ENCODE results near the gene PAQR7.

PAQR7 gene

DNA sequence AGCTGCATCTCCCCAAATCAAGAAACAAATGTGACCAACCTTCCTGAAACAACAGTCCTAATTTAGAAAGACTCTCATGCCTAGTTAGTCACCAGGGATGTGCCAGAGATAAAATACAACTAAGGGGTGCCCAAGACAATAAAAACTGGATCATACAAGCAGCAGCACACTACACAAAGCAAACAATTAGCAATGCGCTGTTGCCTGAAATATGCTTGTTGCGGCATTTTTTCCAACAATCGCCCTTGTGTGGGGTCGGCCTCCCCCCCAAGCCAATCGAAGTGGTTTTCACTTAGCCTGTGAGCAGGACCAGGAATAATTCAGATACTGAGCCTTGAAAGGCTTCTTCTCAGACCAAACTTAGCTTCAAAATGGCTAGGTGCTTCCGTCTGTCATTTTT is 32.1 kb upstream of the PAQR7 start:
- H3K27ac ChIP-seq, result peak overlapping the region; percentile 90; the same call in 1 of the 2 replicates
- TF ChIP-seq ZFX (IDR thresholded peaks at IDR 0.05; ENCODE audit: borderline replicate concordance) (no peak), CTCF (IDR thresholded peaks at IDR 0.05) (no peak)

DNA sequence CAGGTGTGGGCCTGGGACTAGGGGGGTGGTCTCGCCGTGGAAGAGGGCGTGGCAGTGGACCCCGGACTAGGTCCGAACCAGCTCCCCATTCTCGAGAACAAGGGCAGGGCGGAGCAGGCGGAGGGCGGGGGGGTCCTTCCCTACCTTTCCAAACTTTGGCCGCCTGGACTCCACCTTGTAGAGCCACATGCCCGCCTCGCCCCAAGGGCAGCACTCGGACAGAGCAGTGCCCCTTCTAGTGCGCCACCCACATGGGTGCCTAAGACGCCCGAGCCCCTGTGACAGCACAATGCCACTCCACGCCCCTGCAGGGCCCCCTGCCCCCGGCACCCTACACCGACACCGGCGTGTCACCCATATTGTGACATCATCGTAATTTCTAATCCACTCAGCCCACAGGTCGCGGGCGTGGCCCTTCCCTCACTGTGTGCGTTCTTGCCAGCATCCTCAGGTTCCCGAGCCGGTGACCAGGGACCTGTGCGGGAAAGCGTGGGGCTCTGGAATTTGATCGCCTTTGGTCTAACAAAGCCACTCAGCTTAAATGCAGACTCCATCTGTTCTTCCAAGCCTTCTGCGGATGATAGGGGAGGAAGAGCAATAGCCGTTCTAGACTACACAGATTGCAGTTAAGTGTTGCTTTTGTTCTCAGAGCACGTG is 31.3 kb upstream of the PAQR7 start:
- TF ChIP-seq CTCF (IDR thresholded peaks at IDR 0.05) (no peak), ZFX (IDR thresholded peaks at IDR 0.05; ENCODE audit: borderline replicate concordance) (no peak)
- H3K27ac ChIP-seq, result peak overlapping the region; percentile 90

GRCh38 chr1:25905680-25906643 is 30.5 kb upstream of the PAQR7 start, which contains the start of gene STMN1:
Gene STMN1, minus strand, starts transcription at chr1:25906419. Its CDS starts 1,743 bp downstream, at chr1:25904676.
- H3K27ac ChIP-seq, result peak within 1 kb of the TSS; percentile 90
- TF ChIP-seq CTCF (IDR thresholded peaks at IDR 0.05), result no peak; the same call in 1 of the 2 replicates
- TF ChIP-seq ZFX (IDR thresholded peaks at IDR 0.05; ENCODE audit: borderline replicate concordance), result no peak

DNA sequence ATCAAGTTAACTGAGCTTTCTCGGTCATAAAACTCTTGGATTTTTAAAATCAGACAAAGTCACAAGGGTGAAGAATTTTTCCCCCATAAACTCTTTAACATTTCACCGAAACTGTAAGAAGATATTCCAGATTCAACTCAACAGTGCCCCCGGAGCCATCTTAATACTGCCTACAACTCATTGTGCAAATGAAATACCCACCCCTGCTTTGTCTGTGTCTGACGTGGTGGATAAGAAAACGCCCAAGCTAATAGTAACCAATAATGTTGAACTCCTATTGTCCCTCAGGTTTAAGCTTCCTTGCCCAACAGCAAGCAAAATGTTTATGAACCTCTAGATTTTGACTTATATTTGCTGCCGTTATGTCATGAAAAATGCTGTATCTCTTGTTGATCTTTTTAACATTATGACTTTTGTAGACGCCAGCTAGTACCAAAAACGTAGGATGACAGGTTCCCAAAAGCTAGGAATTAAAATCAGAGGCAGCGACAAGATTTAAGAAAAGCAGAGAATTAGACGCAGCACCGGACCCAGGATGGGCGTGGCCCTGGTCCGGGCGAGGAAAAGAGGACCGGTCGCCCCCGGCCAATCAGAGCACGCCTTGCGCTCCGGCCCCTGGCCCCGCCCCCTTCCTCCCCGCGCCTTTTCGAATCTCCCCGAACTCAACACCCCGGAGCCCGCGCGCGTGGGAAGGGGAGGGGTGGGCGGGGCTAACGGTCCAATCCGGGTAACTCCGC is 29.6 kb upstream of the PAQR7 start:
- H3K27ac ChIP-seq, result peak overlapping the region; percentile 90
- TF ChIP-seq ZFX (IDR thresholded peaks at IDR 0.05; ENCODE audit: borderline replicate concordance), result no peak
- TF ChIP-seq CTCF (IDR thresholded peaks at IDR 0.05), result no peak

- no peak overlapping the region for H3K27ac ChIP-seq
- TF ChIP-seq ZFX (IDR thresholded peaks at IDR 0.05; ENCODE audit: borderline replicate concordance), result no peak
- no peak for TF ChIP-seq CTCF (IDR thresholded peaks at IDR 0.05)
These were observed 28.5 kb upstream of the PAQR7 start for GRCh38 chr1:25903986-25904385.

DNA sequence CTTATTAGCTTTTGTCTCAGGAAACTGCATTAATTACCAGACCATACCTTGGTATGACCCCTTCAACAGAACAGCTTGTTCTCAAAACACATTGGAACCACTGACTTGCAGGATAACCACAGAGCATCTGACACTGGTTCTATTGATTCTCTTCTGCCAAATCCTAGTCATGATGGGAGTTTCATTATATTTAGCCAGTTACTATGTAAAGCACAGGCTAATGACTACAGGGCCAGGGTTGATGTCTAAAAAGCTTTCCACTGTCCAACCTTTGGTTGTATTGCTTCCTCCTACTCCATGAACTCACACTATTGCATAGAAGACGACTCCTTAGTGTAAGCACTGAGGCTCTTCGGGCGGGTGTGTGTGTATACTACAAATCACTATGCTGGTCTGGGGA is 27.0 kb upstream of the PAQR7 start:
- H3K27ac ChIP-seq, result peak overlapping the region; percentile 20; the same call in 1 of the 2 replicates
- TF ChIP-seq ZFX (IDR thresholded peaks at IDR 0.05; ENCODE audit: borderline replicate concordance) (no peak), CTCF (IDR thresholded peaks at IDR 0.05) (no peak)
